ENCODE data around the gene POLG2.

DNA sequence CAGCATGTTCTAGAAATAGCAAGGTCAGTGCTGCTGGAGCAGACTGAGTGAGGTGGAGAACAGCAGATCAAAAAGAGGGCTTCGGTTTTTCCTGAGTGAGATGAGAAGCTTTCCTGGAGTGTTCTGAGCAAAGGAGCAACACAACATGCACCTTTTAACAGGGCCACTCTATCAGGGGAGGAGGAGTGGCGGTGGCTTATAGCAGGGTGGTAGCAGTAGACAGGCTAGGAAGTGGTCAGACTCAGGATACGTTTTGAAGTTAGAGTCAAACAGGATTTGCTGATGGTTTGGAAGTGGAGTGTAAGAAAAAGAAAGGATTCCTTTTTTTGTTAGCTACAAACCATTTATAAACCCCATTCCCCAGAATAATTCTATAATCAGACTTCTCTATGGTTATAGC lies 12.5 kb downstream of the POLG2 start:
- TF ChIP-seq EZH2phosphoT487 (IDR thresholded peaks at IDR 0.05; ENCODE audit: borderline replicate concordance): no peak
- TF ChIP-seq, protein P1, sequence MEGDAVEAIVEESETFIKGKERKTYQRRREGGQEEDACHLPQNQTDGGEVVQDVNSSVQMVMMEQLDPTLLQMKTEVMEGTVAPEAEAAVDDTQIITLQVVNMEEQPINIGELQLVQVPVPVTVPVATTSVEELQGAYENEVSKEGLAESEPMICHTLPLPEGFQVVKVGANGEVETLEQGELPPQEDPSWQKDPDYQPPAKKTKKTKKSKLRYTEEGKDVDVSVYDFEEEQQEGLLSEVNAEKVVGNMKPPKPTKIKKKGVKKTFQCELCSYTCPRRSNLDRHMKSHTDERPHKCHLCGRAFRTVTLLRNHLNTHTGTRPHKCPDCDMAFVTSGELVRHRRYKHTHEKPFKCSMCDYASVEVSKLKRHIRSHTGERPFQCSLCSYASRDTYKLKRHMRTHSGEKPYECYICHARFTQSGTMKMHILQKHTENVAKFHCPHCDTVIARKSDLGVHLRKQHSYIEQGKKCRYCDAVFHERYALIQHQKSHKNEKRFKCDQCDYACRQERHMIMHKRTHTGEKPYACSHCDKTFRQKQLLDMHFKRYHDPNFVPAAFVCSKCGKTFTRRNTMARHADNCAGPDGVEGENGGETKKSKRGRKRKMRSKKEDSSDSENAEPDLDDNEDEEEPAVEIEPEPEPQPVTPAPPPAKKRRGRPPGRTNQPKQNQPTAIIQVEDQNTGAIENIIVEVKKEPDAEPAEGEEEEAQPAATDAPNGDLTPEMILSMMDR (conservative IDR thresholded peaks at IDR 0.05; ENCODE audit: low read length): no peak
